Suppressor macrophage (primary cell): ENCODE results near the gene FAM117B.

ENCODE experiments used
- DNase-seq, 4 experiments: peaks; one replicate each; pipeline ENCODE4 v3.0.0-alpha.2; 2020 to 2022

Gene FAM117B

DNA sequence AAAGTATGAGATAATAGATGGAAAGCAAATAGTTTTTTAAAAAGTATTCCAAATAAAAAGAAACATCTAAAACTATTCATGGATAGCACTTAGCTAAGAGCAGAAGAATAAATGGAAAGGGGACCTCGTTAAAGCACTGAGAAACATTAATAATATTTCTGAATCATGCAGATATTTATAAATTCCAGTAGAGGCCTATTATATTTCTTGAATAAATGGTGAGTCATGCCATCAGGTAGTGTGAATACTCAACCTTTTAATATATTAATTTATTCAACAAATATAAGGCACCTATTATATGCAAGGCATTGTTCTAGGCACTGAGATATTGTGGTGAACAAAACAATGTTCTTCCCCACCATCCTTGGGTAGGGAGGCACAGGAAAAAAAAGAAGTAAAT lies 183.0 kb downstream of the FAM117B start:
- DNase-seq: no peak

DNA sequence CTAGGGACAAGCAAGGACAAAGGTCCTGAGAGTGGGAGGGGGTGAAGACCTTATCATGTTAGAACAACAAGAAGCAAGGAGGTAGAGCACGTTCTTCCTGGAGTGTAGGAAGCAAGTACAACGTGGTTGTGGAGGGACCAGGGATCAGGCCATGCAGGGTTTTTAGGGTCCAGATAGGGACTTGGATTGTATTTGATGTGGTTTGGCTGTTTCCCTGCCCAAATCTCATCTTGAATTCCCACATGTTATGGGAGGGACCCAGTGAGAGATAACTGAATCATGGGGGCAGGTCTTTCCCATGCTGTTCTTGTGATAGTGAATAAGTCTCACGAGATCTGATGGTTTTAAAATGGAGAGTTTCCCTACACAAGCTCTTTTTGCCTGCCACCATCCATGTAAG lies 183.6 kb downstream of the FAM117B start:
- no peak for DNase-seq
